A673 (cell line): ENCODE data around the gene PRKG1.

Source experiments
- EZH2 ChIP-seq: fragments of 200-600 bp; sonication (generic); IDR thresholded peaks from 2 replicates; pipeline ENCODE4 v1.6.1; 2017; ENCODE audit warnings: borderline replicate concordance, low read depth, mild to moderate bottlenecking, mixed read lengths, antibody characterized with exemption, low read length; ENCODE audit not compliant: poor library complexity, severe bottlenecking
- TF ChIP-seq, protein P1 (sequence below): fragments of 300-800, 200-600 bp; sonication (generic); conservative IDR thresholded peaks from 2 replicates; pipeline ENCODE4 v1.5.1; 2017; ENCODE audit warnings: low read depth, mild to moderate bottlenecking, antibody characterized with exemption, low read length, moderate library complexity, mixed read lengths

DNA sequence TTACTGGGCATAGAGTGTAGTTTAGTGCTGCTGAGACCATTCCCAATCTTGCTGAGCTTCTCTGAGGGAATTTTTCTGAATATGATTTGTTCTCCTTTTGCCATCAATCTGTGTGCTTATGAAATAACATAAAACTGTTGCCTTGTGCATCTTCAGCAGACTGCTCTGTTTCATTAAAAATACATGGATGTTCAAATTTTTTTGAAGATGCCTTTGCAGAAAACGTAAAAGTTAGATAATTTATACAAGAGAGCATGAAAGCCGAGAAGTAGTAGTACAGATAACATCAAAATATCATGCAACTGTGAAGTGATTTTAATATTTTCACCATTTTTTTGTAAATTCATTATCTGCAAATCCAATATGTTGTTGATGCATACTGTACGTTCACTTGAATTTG, 799.8 kb downstream of the PRKG1 start:
- TF ChIP-seq, protein P1, sequence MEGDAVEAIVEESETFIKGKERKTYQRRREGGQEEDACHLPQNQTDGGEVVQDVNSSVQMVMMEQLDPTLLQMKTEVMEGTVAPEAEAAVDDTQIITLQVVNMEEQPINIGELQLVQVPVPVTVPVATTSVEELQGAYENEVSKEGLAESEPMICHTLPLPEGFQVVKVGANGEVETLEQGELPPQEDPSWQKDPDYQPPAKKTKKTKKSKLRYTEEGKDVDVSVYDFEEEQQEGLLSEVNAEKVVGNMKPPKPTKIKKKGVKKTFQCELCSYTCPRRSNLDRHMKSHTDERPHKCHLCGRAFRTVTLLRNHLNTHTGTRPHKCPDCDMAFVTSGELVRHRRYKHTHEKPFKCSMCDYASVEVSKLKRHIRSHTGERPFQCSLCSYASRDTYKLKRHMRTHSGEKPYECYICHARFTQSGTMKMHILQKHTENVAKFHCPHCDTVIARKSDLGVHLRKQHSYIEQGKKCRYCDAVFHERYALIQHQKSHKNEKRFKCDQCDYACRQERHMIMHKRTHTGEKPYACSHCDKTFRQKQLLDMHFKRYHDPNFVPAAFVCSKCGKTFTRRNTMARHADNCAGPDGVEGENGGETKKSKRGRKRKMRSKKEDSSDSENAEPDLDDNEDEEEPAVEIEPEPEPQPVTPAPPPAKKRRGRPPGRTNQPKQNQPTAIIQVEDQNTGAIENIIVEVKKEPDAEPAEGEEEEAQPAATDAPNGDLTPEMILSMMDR: no peak
- no peak for TF ChIP-seq EZH2
